Measurements from ENCODE around the gene CFAP46. TPM values are rescaled to one million over a fixed set of nuclear protein-coding genes. Genes with fewer than 3 reads are reported as not detected.

The CFAP46 gene
- total and polyA plus RNA-seq, 4 donors: 3.1 to 18.8 (median 7.1) TPM

DNA sequence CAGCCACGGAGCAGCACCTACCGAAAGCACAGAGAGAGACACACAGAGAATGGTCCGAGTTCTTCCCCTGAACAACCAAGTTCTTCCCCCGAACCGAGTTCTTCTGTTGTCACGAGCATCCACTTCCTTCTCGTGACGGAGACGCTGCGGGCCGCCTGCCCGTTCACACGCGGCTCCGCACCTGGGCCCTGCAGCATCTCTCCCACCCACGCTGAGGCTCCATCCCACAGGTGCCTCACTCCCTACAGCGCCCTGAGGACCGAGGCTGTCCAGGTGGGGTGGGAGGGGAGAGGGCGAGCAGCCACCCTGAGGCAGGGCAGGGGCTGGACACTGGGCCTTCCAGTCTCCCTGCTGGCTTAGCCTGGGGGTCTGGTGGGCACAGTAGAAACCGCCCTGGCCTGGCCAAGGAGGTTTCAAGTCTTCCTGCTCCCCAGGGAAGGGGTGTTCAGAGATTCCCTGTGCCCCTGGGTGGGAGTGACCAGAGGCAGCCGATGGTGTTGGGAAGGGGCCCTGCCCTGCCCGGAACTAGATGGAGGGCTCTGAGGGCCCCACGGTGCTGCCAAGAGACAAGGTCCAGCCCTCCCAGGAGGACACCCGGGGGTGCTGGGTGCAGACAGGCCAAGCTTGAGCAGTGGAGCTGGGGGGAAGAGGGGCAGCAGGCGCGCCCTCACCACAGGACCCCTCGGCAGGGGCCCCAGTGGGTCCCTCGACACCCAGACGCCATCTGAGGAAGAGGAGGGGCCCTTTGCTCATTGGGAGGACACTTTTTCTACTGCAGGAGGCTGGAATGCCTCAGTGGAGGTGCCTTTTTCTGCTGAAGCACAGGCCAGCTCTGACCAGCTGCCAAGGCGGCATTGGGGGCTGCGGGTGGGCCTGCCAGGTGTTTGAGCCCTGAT, 151.2 kb downstream of the CFAP46 start:
- ATAC-seq (ENCODE audit: insufficient read depth, low FRiP score) (no peak), DNase-seq (no peak)
- H3K4me1 ChIP-seq (ENCODE audit: control insufficient read depth in 5 of 5, insufficient read depth in 5 of 5, low read length in 5 of 5): peaks cover 0 to 8% (median 0%) of the 10 kb centered on the region in 5 donors
- H3K4me3 ChIP-seq: no peak overlapping the region
- no peaks in the 10 kb centered on the region for H3K36me3 ChIP-seq (ENCODE audit: control insufficient read depth in 4 of 4, insufficient read depth in 4 of 4, low read length in 4 of 4)
- WGBS, 2 donors: 53 to 57% methylated on average over 31 of the region's 31 CpGs
- no peak overlapping the region for H3K9ac ChIP-seq (ENCODE audit: insufficient read depth in 1 of 2, low read length in 2 of 2)
- TF ChIP-seq CTCF (IDR thresholded peaks at IDR 0.05; ENCODE audit: control extremely low read depth, extremely low read depth): no peak
- H3K27ac ChIP-seq (ENCODE audit: low read depth in 1 of 2, low read length in 1 of 2): no peak overlapping the region
- H3K9me3 ChIP-seq (ENCODE audit: control insufficient read depth in 4 of 4, insufficient read depth in 3 of 4, low read length in 3 of 4): peaks cover 0 to 2% (median 0%) of the 10 kb centered on the region in 4 donors
- H3K27me3 ChIP-seq (ENCODE audit: control insufficient read depth in 3 of 3, insufficient read depth in 3 of 3, low read length in 2 of 3): peaks cover 4 to 36% (median 27%) of the 10 kb centered on the region in 3 donors

DNA sequence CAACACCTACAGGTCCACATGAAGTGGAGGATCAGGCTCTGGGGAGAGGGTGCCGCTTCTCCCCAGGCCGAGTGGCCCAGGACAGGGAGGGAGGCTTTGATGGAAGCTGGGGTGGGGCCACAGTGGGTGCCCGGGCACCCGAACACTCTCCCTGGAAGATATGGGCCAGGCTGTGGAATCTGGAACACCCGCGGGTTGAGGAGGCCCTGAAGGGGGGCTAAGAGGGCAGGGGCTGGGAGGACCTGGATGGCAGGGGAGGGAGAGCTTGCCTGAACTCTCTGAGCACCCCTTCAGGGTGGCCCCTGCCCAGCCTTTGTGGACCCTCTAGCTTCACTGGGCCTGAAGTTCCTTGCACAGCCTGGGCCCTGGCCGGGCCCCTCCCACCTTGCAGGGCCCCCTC, 151.9 kb downstream of the CFAP46 start:
- Histone ChIP-seq H3K27ac (ENCODE audit: low read depth in 1 of 2, low read length in 1 of 2) (no peak overlapping the region), H3K9ac (ENCODE audit: insufficient read depth in 1 of 2, low read length in 2 of 2) (no peak overlapping the region), H3K36me3 (ENCODE audit: control insufficient read depth in 4 of 4, insufficient read depth in 4 of 4, low read length in 4 of 4) (no peaks in the 10 kb centered on the region), H3K4me1 (ENCODE audit: control insufficient read depth in 5 of 5, insufficient read depth in 5 of 5, low read length in 5 of 5) (peaks cover 0 to 10% (median 0%) of the 10 kb centered on the region in 5 donors), H3K9me3 (ENCODE audit: control insufficient read depth in 4 of 4, insufficient read depth in 3 of 4, low read length in 3 of 4) (peaks cover 0 to 2% (median 0%) of the 10 kb centered on the region in 4 donors), H3K4me3 (no peak overlapping the region), H3K27me3 (ENCODE audit: control insufficient read depth in 3 of 3, insufficient read depth in 3 of 3, low read length in 2 of 3) (peaks cover 4 to 38% (median 26%) of the 10 kb centered on the region in 3 donors)
- no peak for TF ChIP-seq CTCF (IDR thresholded peaks at IDR 0.05; ENCODE audit: control extremely low read depth, extremely low read depth)
- WGBS, 2 donors: 45 to 57% methylated on average over 7 of the region's 7 CpGs
- DNase-seq (no peak), ATAC-seq (ENCODE audit: insufficient read depth, low FRiP score) (no peak)

GRCh38 chr10:132789659-132790148, 152.7 kb downstream of the CFAP46 start:
- no peak overlapping the region for H3K27ac ChIP-seq (ENCODE audit: low read depth in 1 of 2, low read length in 1 of 2)
- H3K4me3 ChIP-seq: no peak overlapping the region
- DNase-seq (no peak), ATAC-seq (ENCODE audit: insufficient read depth, low FRiP score) (no peak)
- H3K9me3 ChIP-seq (ENCODE audit: control insufficient read depth in 4 of 4, insufficient read depth in 3 of 4, low read length in 3 of 4): peaks cover 0 to 4% (median 0%) of the 10 kb centered on the region in 4 donors
- H3K9ac ChIP-seq (ENCODE audit: insufficient read depth in 1 of 2, low read length in 2 of 2): no peak overlapping the region
- H3K27me3 ChIP-seq (ENCODE audit: control insufficient read depth in 3 of 3, insufficient read depth in 3 of 3, low read length in 2 of 3): peaks cover 4 to 44% (median 26%) of the 10 kb centered on the region in 3 donors
- H3K36me3 ChIP-seq (ENCODE audit: control insufficient read depth in 4 of 4, insufficient read depth in 4 of 4, low read length in 4 of 4): no peaks in the 10 kb centered on the region
- 68 to 73% methylated on average over 15 of the region's 15 CpGs for WGBS, 2 donors
- TF ChIP-seq CTCF (IDR thresholded peaks at IDR 0.05; ENCODE audit: control extremely low read depth, extremely low read depth): no peak
- peaks cover 0 to 11% (median 0%) of the 10 kb centered on the region in 5 donors for H3K4me1 ChIP-seq (ENCODE audit: control insufficient read depth in 5 of 5, insufficient read depth in 5 of 5, low read length in 5 of 5)

All from lung (tissue), 12 donors.